CD14-positive monocyte (primary cell): ENCODE measurements around the gene SZT2. TPM values are rescaled to one million over a fixed set of nuclear protein-coding genes. Genes with fewer than 3 reads are reported as not detected.

Source experiments
- DNase-seq, 3 donors: peaks; one replicate each; pipeline ENCODE4 v3.0.0-alpha.2; 2011 to 2022
- H2AFZ ChIP-seq: 2 replicates; pipeline ENCODE4 v1.6.0; 2012; ENCODE audit warnings: mild to moderate bottlenecking, low read depth, low read length, inconsistent platforms; ENCODE audit not compliant: insufficient read depth, poor library complexity, severe bottlenecking
- H3K27ac ChIP-seq, 2 donors: 1 replicate in 1 of 2; 2 replicates in 1 of 2; pipeline ENCODE4 v1.5.1; 2012 to 2013; ENCODE audit warnings: low read length in 2 of 2, control low read depth in 1 of 2, inconsistent platforms in 1 of 2, low read depth in 1 of 2, mild to moderate bottlenecking in 1 of 2
- H3K27me3 ChIP-seq, 2 donors: one replicate each; pipeline versions ENCODE4 v1.6.0 to v1.6.1; 2011 to 2013; ENCODE audit warnings: low read length in 2 of 2; ENCODE audit not compliant: control insufficient read depth in 2 of 2, insufficient read depth in 2 of 2
- H3K36me3 ChIP-seq, 2 donors: replicated peaks in 1 of 2; 1 replicate in 1 of 2; 2 replicates in 1 of 2; pipeline versions ENCODE4 v1.5.1 to v1.6.1; 2012 to 2013; ENCODE audit warnings: low read length in 2 of 2, control low read depth in 1 of 2, inconsistent platforms in 1 of 2, mild to moderate bottlenecking in 1 of 2; ENCODE audit not compliant: insufficient read depth in 2 of 2, control insufficient read depth in 1 of 2
- H3K4me1 ChIP-seq, 2 donors: 1 replicate in 1 of 2; 2 replicates in 1 of 2; pipeline versions ENCODE4 v1.5.1 to v1.6.1; 2012 to 2013; ENCODE audit warnings: low read length in 2 of 2, control low read depth in 1 of 2, inconsistent platforms in 1 of 2, mild to moderate bottlenecking in 1 of 2, moderate library complexity in 1 of 2; ENCODE audit not compliant: insufficient read depth in 2 of 2, control insufficient read depth in 1 of 2
- H3K4me2 ChIP-seq: replicated peaks from 2 replicates; pipeline ENCODE3; 2012; ENCODE audit warnings: low read length, moderate library complexity, mild to moderate bottlenecking; ENCODE audit not compliant: poor library complexity, severe bottlenecking; ENCODE audit errors: extremely low read depth
- H3K4me3 ChIP-seq, 3 experiments: fragments of 200-600 bp in 1 of 3; sonication (generic) in 1 of 3; replicated peaks in 1 of 3; 1 replicate in 2 of 3; 2 replicates in 1 of 3; pipeline ENCODE4 v1.5.1; 2011 to 2013; ENCODE audit warnings: low read length in 3 of 3, mild to moderate bottlenecking in 3 of 3, control low read depth in 2 of 3, low read depth in 2 of 3, inconsistent platforms in 1 of 3, moderate library complexity in 1 of 3
- H3K79me2 ChIP-seq: 2 replicates; pipeline ENCODE4 v1.6.0; 2012; ENCODE audit warnings: mild to moderate bottlenecking, control low read depth, inconsistent platforms, low read length, moderate library complexity; ENCODE audit not compliant: insufficient read depth
- H3K9ac ChIP-seq: 2 replicates; pipeline ENCODE4 v1.6.0; 2017; ENCODE audit warnings: low read length, mild to moderate bottlenecking; ENCODE audit not compliant: insufficient read depth, poor library complexity, severe bottlenecking
- H3K9me3 ChIP-seq, 2 donors: replicated peaks in 1 of 2; 1 replicate in 1 of 2; 2 replicates in 1 of 2; pipeline versions ENCODE4 v1.5.1 to v1.6.1; 2012 to 2013; ENCODE audit warnings: low read length in 2 of 2, control low read depth in 1 of 2; ENCODE audit not compliant: control insufficient read depth in 1 of 2, insufficient read depth in 1 of 2
- H4K20me1 ChIP-seq: 2 replicates; pipeline ENCODE4 v1.6.0; 2012; ENCODE audit warnings: mild to moderate bottlenecking, low read length, control low read depth, moderate library complexity; ENCODE audit not compliant: insufficient read depth
- H3K27ac Mint-ChIP-seq, 7 donors: one replicate each; pipeline ENCODE4 v1.8.0; 2020; ENCODE audit warnings: mild to moderate bottlenecking in 7 of 7, mixed read lengths in 7 of 7, moderate library complexity in 6 of 7, inconsistent platforms in 2 of 7
- H3K27me3 Mint-ChIP-seq, 3 donors: one replicate each; pipeline ENCODE4 v1.8.0; 2021 to 2022; ENCODE audit warnings: low read depth in 3 of 3, mild to moderate bottlenecking in 3 of 3, mixed read lengths in 3 of 3, moderate library complexity in 3 of 3, inconsistent platforms in 1 of 3
- H3K36me3 Mint-ChIP-seq, 2 donors: one replicate each; pipeline ENCODE4 v1.8.0; 2020; ENCODE audit warnings: mixed read lengths in 2 of 2, inconsistent platforms in 1 of 2, mild to moderate bottlenecking in 1 of 2
- H3K4me1 Mint-ChIP-seq: one replicate; pipeline ENCODE4 v1.8.0; 2020; ENCODE audit warnings: mild to moderate bottlenecking, mixed read lengths
- H3K4me3 Mint-ChIP-seq, 2 donors: one replicate each; pipeline ENCODE4 v1.8.0; 2020; ENCODE audit warnings: mild to moderate bottlenecking in 2 of 2, mixed read lengths in 2 of 2, moderate library complexity in 1 of 2
- H3K9me3 Mint-ChIP-seq, 7 donors: one replicate each; pipeline ENCODE4 v1.8.0; 2020 to 2022; ENCODE audit warnings: mixed read lengths in 7 of 7, mild to moderate bottlenecking in 6 of 7, moderate library complexity in 6 of 7, inconsistent platforms in 2 of 7
- CTCF ChIP-seq: fragments of 200-600 bp; IDR thresholded peaks from one replicate; pipeline ENCODE4 v1.8.0; 2022; ENCODE audit warnings: antibody characterized with exemption, mild to moderate bottlenecking
- WGBS: methylation state at CpG from one replicate; pipeline ENCODE4 v1.1.5; 2013; ENCODE audit warnings: missing lambda C conversion rate; ENCODE audit not compliant: insufficient coverage; 5-methylcytosine and 5-hydroxymethylcytosine counted together
- intact Hi-C, 2 donors: fragments of 100-400 bp; cut with micrococcal nuclease; formaldehyde crosslinking; loops; one replicate each; pipeline versions ENCODE4 v1.15.0 to v1.15.1; 2023
- polyA plus RNA-seq, 3 donors: library from polyadenylated mRNA; depleted of rRNA in 1 of 3; unstranded in 2 of 3; stranded (reverse) in 1 of 3; fragments of 300-500 nt in 2 of 3; fragments of >200 nt in 1 of 3; fragmentation: Illumina TruSeq in 2 of 3; gene quantifications; 1 replicate in 2 of 3; 2 replicates in 1 of 3; pipeline ENCODE4 v1.2.3, GENCODE V29; 2012 to 2021

Gene SZT2
- polyA plus RNA-seq, 3 donors: 2.4 to 29.9 (median 2.6) TPM

- TF ChIP-seq CTCF: no peak
- H3K9me3 Mint-ChIP-seq: no peaks in the 10 kb centered on the region
These were observed 12.9 kb upstream of the SZT2 start for GRCh38 chr1:43376723-43377235.

GRCh38 chr1:43377831-43378230 lies 11.9 kb upstream of the SZT2 start:
- no peaks in the 10 kb centered on the region for H3K79me2 ChIP-seq
- peaks cover 23% of the 10 kb centered on the region for H3K4me1 Mint-ChIP-seq
- peaks cover 27 to 33% of the 10 kb centered on the region in 2 donors for H3K4me1 ChIP-seq
- DNase-seq: no peak
- H3K9me3 ChIP-seq: no peaks in the 10 kb centered on the region
- peaks cover 3 to 17% of the 10 kb centered on the region in 2 donors for H3K36me3 ChIP-seq
- H3K27me3 ChIP-seq: no peaks in the 10 kb centered on the region
- peaks cover 0 to 2% (median 0%) of the 10 kb centered on the region in 3 donors for H3K27me3 Mint-ChIP-seq
- peaks cover 5% of the 10 kb centered on the region for H4K20me1 ChIP-seq
- H2AFZ ChIP-seq: no peak overlapping the region
- TF ChIP-seq CTCF: no peak
- H3K36me3 Mint-ChIP-seq: peaks cover 27 to 35% of the 10 kb centered on the region in 2 donors
- H3K9me3 Mint-ChIP-seq: no peaks in the 10 kb centered on the region
- no peak overlapping the region for H3K9ac ChIP-seq
- H3K27ac ChIP-seq: no peak overlapping the region
- no peak overlapping the region for H3K4me2 ChIP-seq
- no peak overlapping the region for H3K4me3 Mint-ChIP-seq
- H3K27ac Mint-ChIP-seq: no peak overlapping the region
- WGBS: no CpG with 5 or more reads among the region's 1 CpG
- H3K4me3 ChIP-seq: no peak overlapping the region
- intact Hi-C loops: no loop called here

More at GRCh38 chr1:43376723-43377235, 12.9 kb upstream of the SZT2 start:
- H3K27ac Mint-ChIP-seq: no peak overlapping the region
- no peaks in the 10 kb centered on the region for H3K27me3 ChIP-seq
- H3K4me1 ChIP-seq: peaks cover 18 to 28% of the 10 kb centered on the region in 2 donors
- H3K4me1 Mint-ChIP-seq: peaks cover 13% of the 10 kb centered on the region
- no peaks in the 10 kb centered on the region for H3K9me3 ChIP-seq
- 97% methylated on average over 3 of the region's 7 CpGs for WGBS
- peaks cover 9% of the 10 kb centered on the region for H4K20me1 ChIP-seq
- H3K27ac ChIP-seq: no peak overlapping the region
- H3K27me3 Mint-ChIP-seq: peaks cover 0 to 2% (median 0%) of the 10 kb centered on the region in 3 donors
- peaks cover 19 to 29% of the 10 kb centered on the region in 2 donors for H3K36me3 Mint-ChIP-seq
- no peak overlapping the region for H3K4me3 Mint-ChIP-seq
- intact Hi-C loops: no loop called here
- peaks cover 0 to 12% of the 10 kb centered on the region in 2 donors for H3K36me3 ChIP-seq
- H3K4me2 ChIP-seq: no peak overlapping the region
- no peak overlapping the region for H3K9ac ChIP-seq
- H3K79me2 ChIP-seq: no peaks in the 10 kb centered on the region
- DNase-seq: no peak
- H3K4me3 ChIP-seq: no peak overlapping the region
- no peak overlapping the region for H2AFZ ChIP-seq
